Activated T-helper 2 cell treated with anti-CD3 and anti-CD28 coated beads, Interferon-gamma antibody, Interleukin-2, Interleukin-4, amounts not matched to agents 10 μg/mL and 5 μg/mL and 100 μg/mL, durations not matched to agents 14 hours and 24 hours and 36 hours (primary cell): ENCODE results near the gene SLC44A1. TPM values are rescaled to one million over a fixed set of nuclear protein-coding genes. Genes with fewer than 3 reads are reported as not detected.
"Not testable (repeated sequence)": the region's sequence is repeated elsewhere in the genome, so short reads cannot be mapped to it uniquely, and the experiment has no call there.

Source experiments
- DNase-seq: peaks from one replicate; pipeline ENCODE4 v3.0.0; 2021; ENCODE audit warnings: low spot score
- H3K27ac Mint-ChIP-seq: one replicate; pipeline ENCODE4 v1.8.0; 2021; ENCODE audit warnings: mixed read lengths
- H3K27me3 Mint-ChIP-seq: one replicate; pipeline ENCODE4 v1.8.0; 2021; ENCODE audit warnings: low read depth, mixed read lengths
- H3K36me3 Mint-ChIP-seq: one replicate; pipeline ENCODE4 v1.8.0; 2021; ENCODE audit warnings: low read depth, mixed read lengths
- H3K4me1 Mint-ChIP-seq: one replicate; pipeline ENCODE4 v1.8.0; 2021; ENCODE audit warnings: low read depth, mixed read lengths
- H3K4me3 Mint-ChIP-seq: one replicate; pipeline ENCODE4 v1.8.0; 2021; ENCODE audit warnings: low read depth, mild to moderate bottlenecking, moderate library complexity, mixed read lengths
- H3K9me3 Mint-ChIP-seq: one replicate; pipeline ENCODE4 v1.8.0; 2021; ENCODE audit warnings: mixed read lengths
- intact Hi-C: fragments of 100-400 bp; cut with micrococcal nuclease; formaldehyde crosslinking; loops from one replicate; pipeline ENCODE4 v1.15.1; 2023
- total RNA-seq: library from RNA; stranded (reverse); gene quantifications from 2 replicates; pipeline ENCODE4 v1.2.3, GENCODE V29; 2022

Gene SLC44A1
- total RNA-seq, 1 donor from 2014 or later, result 2.0 TPM

- H3K27ac Mint-ChIP-seq, result peak overlapping the region; percentile 15
- H3K9me3 Mint-ChIP-seq, result no peaks in the 10 kb centered on the region
- DNase-seq, result peak; percentile 12
- no peaks in the 10 kb centered on the region for H3K36me3 Mint-ChIP-seq
- H3K4me3 Mint-ChIP-seq, result peak overlapping the region; percentile 83
- peaks cover 65% of the 10 kb centered on the region for H3K27me3 Mint-ChIP-seq
- intact Hi-C loops, result loop anchor here (2.0 to 10.0 kb wide), 4 partner anchors 160 to 450 kb away; partner anchors contain the start of genes FKTN and TMEM38B
- H3K4me1 Mint-ChIP-seq, result peaks cover 9% of the 10 kb centered on the region
Observed at GRCh38 chr9:105245029-105245890, 809 bp downstream of the SLC44A1 start.

GRCh38 chr9:105245891-105246161, 1.4 kb downstream of the SLC44A1 start:
- peak overlapping the region; percentile 83 for H3K4me3 Mint-ChIP-seq
- H3K9me3 Mint-ChIP-seq, result no peaks in the 10 kb centered on the region
- DNase-seq, result no peak
- peaks cover 9% of the 10 kb centered on the region for H3K4me1 Mint-ChIP-seq
- no peak overlapping the region for H3K27ac Mint-ChIP-seq
- peaks cover 61% of the 10 kb centered on the region for H3K27me3 Mint-ChIP-seq
- intact Hi-C loops, result loop anchor here (2.0 to 10.0 kb wide), 4 partner anchors 159 to 449 kb away; partner anchors contain the start of genes FKTN and TMEM38B
- no peaks in the 10 kb centered on the region for H3K36me3 Mint-ChIP-seq

GRCh38 chr9:105246656-105247173, 2.3 kb downstream of the SLC44A1 start:
- DNase-seq, result no peak
- Mint-ChIP-seq H3K36me3 (no peaks in the 10 kb centered on the region), H3K27ac (no peak overlapping the region), H3K4me1 (peaks cover 9% of the 10 kb centered on the region), H3K9me3 (no peaks in the 10 kb centered on the region), H3K27me3 (peaks cover 61% of the 10 kb centered on the region), H3K4me3 (no peak overlapping the region)
- intact Hi-C loops, result loop anchor here (10.0 kb wide), 3 partner anchors 252 to 448 kb away; partner anchors contain the start of genes FKTN and TMEM38B

GRCh38 chr9:105248691-105249090, 4.2 kb downstream of the SLC44A1 start:
- Mint-ChIP-seq H3K27ac (no peak overlapping the region), H3K4me3 (no peak overlapping the region), H3K9me3 (no peaks in the 10 kb centered on the region), H3K36me3 (no peaks in the 10 kb centered on the region), H3K4me1 (peaks cover 5% of the 10 kb centered on the region), H3K27me3 (peaks cover 45% of the 10 kb centered on the region)
- intact Hi-C loops, result loop anchor here (10.0 kb wide), 3 partner anchors 254 to 446 kb away; partner anchors contain the start of genes FKTN and TMEM38B
- DNase-seq, result no peak

- no peak overlapping the region for H3K4me3 Mint-ChIP-seq
- intact Hi-C loops, result no loop called here
- H3K27me3 Mint-ChIP-seq, result peaks cover 35% of the 10 kb centered on the region
- no peaks in the 10 kb centered on the region for H3K4me1 Mint-ChIP-seq
- H3K27ac Mint-ChIP-seq, result no peak overlapping the region
- no peak for DNase-seq
- H3K9me3 Mint-ChIP-seq, result no peaks in the 10 kb centered on the region
- no peaks in the 10 kb centered on the region for H3K36me3 Mint-ChIP-seq
Observed at GRCh38 chr9:105251133-105251532, 6.7 kb downstream of the SLC44A1 start.

- no peak for DNase-seq
- no peaks in the 10 kb centered on the region for H3K9me3 Mint-ChIP-seq
- H3K27me3 Mint-ChIP-seq, result peaks cover 27% of the 10 kb centered on the region
- intact Hi-C loops, result no loop called here
- H3K4me3 Mint-ChIP-seq, result no peak overlapping the region
- H3K27ac Mint-ChIP-seq, result no peak overlapping the region
- H3K36me3 Mint-ChIP-seq, result no peaks in the 10 kb centered on the region
- no peaks in the 10 kb centered on the region for H3K4me1 Mint-ChIP-seq
Observed at GRCh38 chr9:105251733-105252404, 7.4 kb downstream of the SLC44A1 start.

- H3K27ac Mint-ChIP-seq, result no peak overlapping the region
- no peaks in the 10 kb centered on the region for H3K4me1 Mint-ChIP-seq
- intact Hi-C loops, result no loop called here
- no peaks in the 10 kb centered on the region for H3K9me3 Mint-ChIP-seq
- no peak overlapping the region for H3K4me3 Mint-ChIP-seq
- DNase-seq, result no peak
- no peaks in the 10 kb centered on the region for H3K36me3 Mint-ChIP-seq
- peaks cover 22% of the 10 kb centered on the region for H3K27me3 Mint-ChIP-seq
Observed at GRCh38 chr9:105252405-105252756, 7.9 kb downstream of the SLC44A1 start.

- peaks cover 1% of the 10 kb centered on the region for H3K4me1 Mint-ChIP-seq
- H3K27ac Mint-ChIP-seq, result no peak overlapping the region
- no peak for DNase-seq
- H3K27me3 Mint-ChIP-seq, result peaks cover 6% of the 10 kb centered on the region
- no peaks in the 10 kb centered on the region for H3K36me3 Mint-ChIP-seq
- no peak overlapping the region for H3K4me3 Mint-ChIP-seq
- H3K9me3 Mint-ChIP-seq, result no peaks in the 10 kb centered on the region
- intact Hi-C loops, result no loop called here
Observed at GRCh38 chr9:105254226-105254625, 9.8 kb downstream of the SLC44A1 start.

GRCh38 chr9:105255421-105255820, 11.0 kb downstream of the SLC44A1 start:
- intact Hi-C loops, result no loop called here

GRCh38 chr9:105256569-105256968, 12.1 kb downstream of the SLC44A1 start:
- H3K27ac Mint-ChIP-seq, H3K9me3 Mint-ChIP-seq, H3K4me3 Mint-ChIP-seq, H3K4me1 Mint-ChIP-seq, H3K27me3 Mint-ChIP-seq, H3K36me3 Mint-ChIP-seq, intact Hi-C loops, DNase-seq: not testable (repeated sequence)

More at GRCh38 chr9:105255421-105255820, 11.0 kb downstream of the SLC44A1 start:
- DNase-seq, result no peak
- Mint-ChIP-seq H3K36me3 (no peaks in the 10 kb centered on the region), H3K9me3 (no peaks in the 10 kb centered on the region), H3K4me3 (no peak overlapping the region), H3K27ac (no peak overlapping the region), H3K27me3 (peaks cover 6% of the 10 kb centered on the region), H3K4me1 (peaks cover 6% of the 10 kb centered on the region)

- peaks cover 3% of the 10 kb centered on the region for H3K27me3 Mint-ChIP-seq
Observed at GRCh38 chr9:105257809-105258208, 13.4 kb downstream of the SLC44A1 start.

GRCh38 chr9:105258225-105258737, 13.8 kb downstream of the SLC44A1 start:
- intact Hi-C loops, result no loop called here
- Mint-ChIP-seq H3K27me3 (peaks cover 3% of the 10 kb centered on the region), H3K27ac (no peak overlapping the region), H3K4me1 (peaks cover 9% of the 10 kb centered on the region), H3K36me3 (no peaks in the 10 kb centered on the region), H3K9me3 (no peaks in the 10 kb centered on the region), H3K4me3 (no peak overlapping the region)
- no peak for DNase-seq

More at GRCh38 chr9:105257809-105258208, 13.4 kb downstream of the SLC44A1 start:
- peaks cover 9% of the 10 kb centered on the region for H3K4me1 Mint-ChIP-seq
- DNase-seq, result no peak
- H3K27ac Mint-ChIP-seq, result no peak overlapping the region
- H3K36me3 Mint-ChIP-seq, result no peaks in the 10 kb centered on the region
- intact Hi-C loops, result no loop called here
- no peak overlapping the region for H3K4me3 Mint-ChIP-seq
- H3K9me3 Mint-ChIP-seq, result no peaks in the 10 kb centered on the region

GRCh38 chr9:105259274-105259673, 14.8 kb downstream of the SLC44A1 start:
- Mint-ChIP-seq H3K36me3 (no peaks in the 10 kb centered on the region), H3K4me1 (peaks cover 11% of the 10 kb centered on the region), H3K27me3 (peaks cover 4% of the 10 kb centered on the region), H3K27ac (no peak overlapping the region), H3K4me3 (no peak overlapping the region), H3K9me3 (no peaks in the 10 kb centered on the region)
- intact Hi-C loops, result no loop called here
- no peak for DNase-seq
